ENCODE data around the gene SLC41A1. TPM values are rescaled to one million over a fixed set of nuclear protein-coding genes. Genes with fewer than 3 reads are reported as not detected.

Gene SLC41A1
- total and polyA plus RNA-seq, 9 of the 15 experiments (the other 6 are each of a cell fraction or from before 2014, with no cell fraction given) = 4.1 to 29.3 (median 11.4) TPM

- no peak for TF ChIP-seq MBD2 (IDR thresholded peaks at IDR 0.05; ENCODE audit: borderline replicate concordance, low read depth)
- TF ChIP-seq RCOR1 (IDR thresholded peaks at IDR 0.05; ENCODE audit: borderline replicate concordance in 1 of 2, low read depth in 2 of 2, low read length in 2 of 2) = no peak
- no peak for TF ChIP-seq ARNT (IDR thresholded peaks at IDR 0.05)
These were observed 13.2 kb upstream of the SLC41A1 start (continued) for GRCh38 chr1:205826016-205826806.

- DNase-seq (ENCODE audit: extremely low read depth in 1 of 4, low spot score in 3 of 4) = no peak
- no peaks in the 10 kb centered on the region for H3K4me1 ChIP-seq (replicated peaks in 1 of 2; ENCODE audit: control insufficient read depth in 2 of 2, insufficient read depth in 2 of 2, low read length in 2 of 2)
- H3K9me3 ChIP-seq (replicated peaks; ENCODE audit: control insufficient read depth, insufficient read depth, low read depth, low read length) = no peaks in the 10 kb centered on the region
- BruUV-seq (replicated peaks) = no TSS peak
- peak; percentile 80 for ATAC-seq
- POLR2A ChIA-PET = interaction anchor here (0.7 to 1.4 kb wide), 4 partner anchors 8 to 26 kb away, joined by 3 to 4 read pairs (median 4); partner anchors contain the start of gene PM20D1
- intact Hi-C loops (cut with micrococcal nuclease) (no loop called here), in situ Hi-C loops (cut with MboI) (no loop called here)
- TF ChIP-seq TFAP4 (CRISPR knock-in tag; IDR thresholded peaks at IDR 0.05; ENCODE audit: borderline replicate concordance) = no peak
- no peak for TF ChIP-seq ZNF584 (CRISPR knock-in tag; IDR thresholded peaks at IDR 0.05; ENCODE audit: low read depth)
- TF ChIP-seq CTCF (IDR thresholded peaks at IDR 0.05 in 2 of 3, conservative IDR thresholded peaks at IDR 0.05 in 1 of 3; ENCODE audit: insufficient read depth in 2 of 3, low read depth in 1 of 3, low read length in 3 of 3) = peak in 1 of 3 experiments; percentile 27; a peak in 2 of 6 replicates
- no peak for TF ChIP-seq THRA (IDR thresholded peaks at IDR 0.05)
- TF ChIP-seq SMARCA4 (IDR thresholded peaks at IDR 0.05) = no peak
- no peak for TF ChIP-seq NKRF (IDR thresholded peaks at IDR 0.05; ENCODE audit: borderline replicate concordance)
- no peak for TF ChIP-seq ETV5 (CRISPR knock-in tag; IDR thresholded peaks at IDR 0.05; ENCODE audit: low read depth)
- no peak for TF ChIP-seq ZNF217 (CRISPR knock-in tag; IDR thresholded peaks at IDR 0.05)
- 0 out of 2 replicates have a peak, but pooled peaks have one; percentile 14 for TF ChIP-seq ZNF316 (IDR thresholded peaks at IDR 0.05)
- no peak for TF ChIP-seq CTBP1 (IDR thresholded peaks at IDR 0.05; ENCODE audit: borderline replicate concordance)
- no peak for TF ChIP-seq NUFIP1 (IDR thresholded peaks at IDR 0.05; ENCODE audit: partially characterized antibody)
- TF ChIP-seq ZNF121 (CRISPR knock-in tag; conservative IDR thresholded peaks at IDR 0.05) = no peak
- H3K27ac ChIP-seq (ENCODE audit: extremely low read depth, low read depth, low read length) = no peak overlapping the region
- H3K4me3 ChIP-seq = no peak overlapping the region
- no peaks in the 10 kb centered on the region for H3K36me3 ChIP-seq (ENCODE audit: control insufficient read depth, insufficient read depth, low read length)
- 5% methylated on average over 5 of the region's 5 CpGs for WGBS (ENCODE audit: insufficient coverage, low coverage, missing lambda C conversion rate)
- CTCF ChIA-PET (ENCODE audit: low intra/inter-chr PET ratio) = no interaction called here
- H3K79me2 ChIP-seq (ENCODE audit: control insufficient read depth, insufficient read depth, low read length) = no peaks in the 10 kb centered on the region
- H3K9me1 ChIP-seq (ENCODE audit: control insufficient read depth, insufficient read depth, low read length) = no peaks in the 10 kb centered on the region
- peak; percentile 51 for FAIRE-seq
- H4K20me1 ChIP-seq (replicated peaks; ENCODE audit: control insufficient read depth, insufficient read depth, low read length) = no peaks in the 10 kb centered on the region
- no peak overlapping the region for H2AFZ ChIP-seq (ENCODE audit: low read depth, low read length)
- H3K4me2 ChIP-seq (ENCODE audit: insufficient read depth, low read length) = no peak overlapping the region
- no peak overlapping the region for H3K9ac ChIP-seq (ENCODE audit: insufficient read depth in 1 of 2, low read depth in 2 of 2, low read length in 2 of 2)
- peaks cover 30% of the 10 kb centered on the region in 2 experiments; a peak in 4 of 5 replicates for H3K27me3 ChIP-seq (ENCODE audit: control insufficient read depth in 2 of 2, insufficient read depth in 2 of 2, low read length in 2 of 2)
These were observed 11.2 kb upstream of the SLC41A1 start for GRCh38 chr1:205824180-205824579.

Measured in K562 (cell line).